Subcutaneous abdominal adipose tissue (tissue), 5 donors: ENCODE measurements around the gene EYA2.

Source experiments
- H3K27ac ChIP-seq: one replicate; pipeline ENCODE4 v1.7.0; 2013; ENCODE audit warnings: low read depth, mild to moderate bottlenecking, inconsistent platforms, low read length, moderate library complexity
- H3K27me3 ChIP-seq, 5 donors: one replicate each; pipeline ENCODE4 v1.7.0; 2013; ENCODE audit warnings: low read length in 5 of 5, inconsistent platforms in 1 of 5; ENCODE audit not compliant: control insufficient read depth in 5 of 5, insufficient read depth in 4 of 5
- H3K36me3 ChIP-seq, 5 donors: one replicate each; pipeline ENCODE4 v1.7.0; 2013; ENCODE audit warnings: low read length in 5 of 5; ENCODE audit not compliant: control insufficient read depth in 5 of 5, insufficient read depth in 5 of 5
- H3K4me1 ChIP-seq, 5 donors: one replicate each; pipeline ENCODE4 v1.7.0; 2013; ENCODE audit warnings: low read length in 5 of 5, mild to moderate bottlenecking in 3 of 5, moderate library complexity in 1 of 5; ENCODE audit not compliant: control insufficient read depth in 5 of 5, insufficient read depth in 5 of 5
- H3K4me3 ChIP-seq, 5 donors: one replicate each; pipeline ENCODE4 v1.7.0; 2013; ENCODE audit warnings: low read length in 5 of 5, low read depth in 1 of 5
- H3K9ac ChIP-seq, 5 donors: one replicate each; pipeline ENCODE4 v1.7.0; 2013; ENCODE audit warnings: low read length in 5 of 5, mild to moderate bottlenecking in 4 of 5, moderate library complexity in 3 of 5
- H3K9me3 ChIP-seq, 5 donors: one replicate each; pipeline ENCODE4 v1.7.0; 2013; ENCODE audit warnings: low read length in 5 of 5; ENCODE audit not compliant: control insufficient read depth in 5 of 5
- donor health status: healthy.
- donor health status: healthy.
- donor health status: healthy.
- donor health status: healthy.
- donor health status: healthy.

Gene EYA2

GRCh38 chr20:46946181-46946624 is 51.6 kb downstream of the EYA2 start:
- H3K36me3 ChIP-seq: no peaks in the 10 kb centered on the region
- no peak overlapping the region for H3K9ac ChIP-seq
- H3K4me1 ChIP-seq: peaks cover 0 to 12% (median 5%) of the 10 kb centered on the region in 5 donors
- no peak overlapping the region for H3K27ac ChIP-seq
- no peaks in the 10 kb centered on the region for H3K9me3 ChIP-seq
- no peak overlapping the region for H3K4me3 ChIP-seq
- H3K27me3 ChIP-seq: no peaks in the 10 kb centered on the region

GRCh38 chr20:46946796-46947195 is 52.2 kb downstream of the EYA2 start:
- no peaks in the 10 kb centered on the region for H3K27me3 ChIP-seq
- peaks cover 0 to 12% (median 5%) of the 10 kb centered on the region in 5 donors for H3K4me1 ChIP-seq
- no peak overlapping the region for H3K27ac ChIP-seq
- H3K36me3 ChIP-seq: no peaks in the 10 kb centered on the region
- no peak overlapping the region for H3K4me3 ChIP-seq
- no peak overlapping the region for H3K9ac ChIP-seq
- H3K9me3 ChIP-seq: no peaks in the 10 kb centered on the region

GRCh38 chr20:46948081-46948480 is 53.4 kb downstream of the EYA2 start:
- H3K27ac ChIP-seq: no peak overlapping the region
- no peak overlapping the region for H3K4me3 ChIP-seq
- peaks cover 0 to 12% (median 5%) of the 10 kb centered on the region in 5 donors for H3K4me1 ChIP-seq
- no peaks in the 10 kb centered on the region for H3K36me3 ChIP-seq
- no peak overlapping the region for H3K9ac ChIP-seq
- H3K9me3 ChIP-seq: no peaks in the 10 kb centered on the region
- H3K27me3 ChIP-seq: no peaks in the 10 kb centered on the region

GRCh38 chr20:46951405-46951804 is 56.8 kb downstream of the EYA2 start:
- Histone ChIP-seq H3K4me3 (no peak overlapping the region), H3K4me1 (peaks cover 0 to 12% (median 0%) of the 10 kb centered on the region in 5 donors), H3K9me3 (peaks cover 0 to 4% (median 0%) of the 10 kb centered on the region in 5 donors), H3K27ac (no peak overlapping the region), H3K36me3 (no peaks in the 10 kb centered on the region), H3K27me3 (no peaks in the 10 kb centered on the region), H3K9ac (no peak overlapping the region)

DNA sequence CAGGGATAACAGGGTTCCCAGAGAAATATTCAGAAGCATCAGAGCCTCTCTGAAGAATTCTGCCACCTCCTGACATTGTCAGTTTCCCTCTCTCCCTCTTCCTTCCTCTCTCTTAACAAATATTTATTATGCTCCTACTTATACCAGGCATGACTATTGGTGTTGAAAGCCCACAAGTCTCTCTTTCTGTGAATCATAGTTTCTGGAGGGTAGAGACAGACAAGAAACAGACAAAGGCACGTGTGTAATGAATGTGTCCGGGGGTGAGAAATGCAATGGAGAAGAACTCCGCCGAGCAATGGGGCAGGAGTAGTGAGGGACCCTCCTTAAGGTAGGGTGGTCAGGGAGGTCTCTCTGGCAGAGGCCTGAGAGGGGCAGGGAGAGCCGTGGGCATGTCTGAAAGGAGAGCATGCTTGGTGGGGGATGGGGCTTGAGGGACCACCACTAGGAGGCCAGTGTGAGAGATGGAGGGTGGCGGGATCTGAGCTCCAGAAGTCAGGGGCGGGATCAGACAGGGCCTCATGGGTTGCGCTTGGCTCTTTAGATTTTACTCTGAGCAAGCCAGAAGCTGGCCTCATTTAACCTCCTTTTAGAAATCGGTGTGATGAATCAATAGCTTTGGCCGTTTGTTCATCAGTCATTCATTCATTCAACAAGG is 57.3 kb downstream of the EYA2 start:
- peaks cover 0 to 9% (median 0%) of the 10 kb centered on the region in 5 donors for H3K4me1 ChIP-seq
- no peaks in the 10 kb centered on the region for H3K27me3 ChIP-seq
- H3K9ac ChIP-seq: no peak overlapping the region
- H3K4me3 ChIP-seq: no peak overlapping the region
- H3K9me3 ChIP-seq: peaks cover 0 to 5% (median 0%) of the 10 kb centered on the region in 5 donors
- H3K36me3 ChIP-seq: no peaks in the 10 kb centered on the region
- H3K27ac ChIP-seq: no peak overlapping the region

GRCh38 chr20:46953596-46953995 is 59.0 kb downstream of the EYA2 start:
- peaks cover 0 to 5% (median 0%) of the 10 kb centered on the region in 5 donors for H3K9me3 ChIP-seq
- H3K4me3 ChIP-seq: no peak overlapping the region
- H3K27me3 ChIP-seq: no peaks in the 10 kb centered on the region
- no peak overlapping the region for H3K27ac ChIP-seq
- H3K4me1 ChIP-seq: no peaks in the 10 kb centered on the region
- no peaks in the 10 kb centered on the region for H3K36me3 ChIP-seq
- no peak overlapping the region for H3K9ac ChIP-seq

- H3K4me3 ChIP-seq: no peak overlapping the region
- H3K27ac ChIP-seq: no peak overlapping the region
- no peaks in the 10 kb centered on the region for H3K27me3 ChIP-seq
- no peaks in the 10 kb centered on the region for H3K36me3 ChIP-seq
- H3K9me3 ChIP-seq: peaks cover 0 to 5% (median 0%) of the 10 kb centered on the region in 5 donors
- H3K4me1 ChIP-seq: no peaks in the 10 kb centered on the region
- H3K9ac ChIP-seq: no peak overlapping the region
These were observed 59.9 kb downstream of the EYA2 start for GRCh38 chr20:46954490-46955038.

DNA sequence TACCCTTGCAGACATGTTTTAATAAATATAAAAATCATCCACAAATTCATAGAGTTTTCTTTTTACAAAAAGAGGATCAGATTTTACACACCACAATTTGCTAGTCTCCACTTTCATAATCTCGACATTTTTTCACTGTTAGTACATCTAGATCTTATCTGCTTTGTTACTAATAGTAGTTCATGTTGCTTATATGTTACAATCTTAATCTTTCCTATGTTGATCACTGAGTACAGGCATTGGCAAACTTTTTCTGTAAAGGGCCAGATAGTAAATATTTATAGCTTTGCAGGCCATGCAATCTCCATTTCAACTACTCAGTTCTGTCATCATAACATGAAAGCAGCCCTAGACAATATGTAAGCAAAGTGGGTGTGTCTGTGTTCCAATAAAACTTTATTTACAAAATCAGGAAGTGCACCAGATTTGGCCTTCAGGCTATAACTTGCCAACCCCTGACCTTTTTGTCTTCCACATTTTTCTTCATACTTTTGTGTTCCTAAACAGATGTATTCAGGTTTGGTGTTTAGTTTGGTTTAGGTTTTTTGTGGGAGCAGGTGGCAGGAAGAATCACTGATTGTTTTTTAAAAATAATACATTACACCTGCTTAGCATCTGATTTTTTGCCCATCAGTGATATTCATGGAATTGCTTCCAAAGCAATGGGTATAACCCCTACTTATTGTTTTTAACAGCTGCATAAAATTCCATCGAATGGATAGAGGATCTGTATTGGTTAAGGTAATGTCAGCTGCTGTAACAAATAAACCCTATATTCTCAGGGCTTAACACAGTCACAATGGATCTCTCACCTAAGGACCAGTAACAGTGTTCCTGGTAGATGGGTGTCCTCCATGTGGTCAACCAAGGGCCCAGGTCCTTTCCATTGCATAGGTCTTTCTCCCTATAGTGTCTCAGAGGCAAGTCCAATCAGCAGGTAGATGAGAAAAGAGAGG is 61.2 kb downstream of the EYA2 start:
- H3K4me3 ChIP-seq: no peak overlapping the region
- no peaks in the 10 kb centered on the region for H3K4me1 ChIP-seq
- peaks cover 0 to 5% (median 0%) of the 10 kb centered on the region in 5 donors for H3K9me3 ChIP-seq
- no peaks in the 10 kb centered on the region for H3K27me3 ChIP-seq
- H3K9ac ChIP-seq: no peak overlapping the region
- no peak overlapping the region for H3K27ac ChIP-seq
- H3K36me3 ChIP-seq: no peaks in the 10 kb centered on the region

GRCh38 chr20:46959081-46959692 is 64.5 kb downstream of the EYA2 start:
- no peak overlapping the region for H3K9ac ChIP-seq
- no peak overlapping the region for H3K4me3 ChIP-seq
- no peaks in the 10 kb centered on the region for H3K36me3 ChIP-seq
- H3K4me1 ChIP-seq: peaks cover 0 to 8% (median 4%) of the 10 kb centered on the region in 5 donors
- no peak overlapping the region for H3K27ac ChIP-seq
- peaks cover 0 to 7% (median 0%) of the 10 kb centered on the region in 5 donors for H3K9me3 ChIP-seq
- H3K27me3 ChIP-seq: no peaks in the 10 kb centered on the region
